Measurements from ENCODE around the gene CFAP100.

Gene CFAP100

DNA sequence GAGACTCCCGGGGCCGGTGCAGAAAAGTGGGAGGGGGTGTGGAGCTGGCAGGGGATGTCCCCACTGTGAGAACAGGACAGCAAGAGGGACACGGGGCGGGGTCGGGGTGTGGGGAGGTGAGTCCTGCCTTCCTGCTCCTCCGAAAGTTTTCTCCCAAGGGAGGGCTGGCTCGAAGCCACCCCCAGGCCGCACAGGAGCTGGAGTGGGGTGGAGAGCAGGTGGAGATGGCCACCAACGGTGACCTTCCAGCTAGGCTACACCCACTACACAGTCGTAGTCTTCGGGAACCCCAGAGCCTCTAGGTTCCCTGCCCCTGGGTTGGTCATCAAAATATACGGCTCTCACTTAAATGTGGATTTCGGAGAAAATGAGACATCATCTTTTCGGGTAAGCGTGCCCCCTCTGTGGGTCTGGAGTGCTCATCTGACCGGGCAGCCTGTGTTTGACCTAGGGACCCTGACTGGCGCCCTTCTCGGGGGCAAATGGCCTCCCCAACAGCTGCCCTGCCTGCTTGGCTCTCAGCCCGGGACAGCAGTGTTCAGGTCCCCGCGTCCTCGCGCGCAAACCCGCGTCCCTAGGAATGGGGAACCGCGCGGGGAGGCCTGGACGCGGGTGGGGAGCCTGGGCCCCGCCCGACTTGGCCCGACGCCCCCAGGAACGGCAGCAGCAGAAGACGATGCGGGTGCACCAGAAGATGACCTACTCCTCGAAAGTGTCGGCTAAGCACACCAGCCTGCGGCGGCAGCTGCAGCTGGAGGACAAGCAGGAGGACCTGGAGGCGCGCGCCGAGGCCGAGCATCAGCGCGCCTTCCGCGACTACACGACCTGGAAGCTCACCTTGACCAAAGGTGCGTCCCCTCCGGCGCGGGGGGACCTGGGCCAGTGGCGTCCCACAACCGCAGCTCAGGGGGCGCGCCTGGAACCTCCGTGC lies 21.2 kb downstream of the CFAP100 start:
- H3K4me1 ChIP-seq (ENCODE audit: low read length), result 0 out of 2 replicates have a peak, but pooled peaks cover 3% of the 10 kb centered on the region
- no peak overlapping the region for H3K27ac ChIP-seq (ENCODE audit: low read length)
- no peak overlapping the region for H3K9ac ChIP-seq (ENCODE audit: low read length)
- H3K79me2 ChIP-seq (ENCODE audit: low read length), result no peaks in the 10 kb centered on the region
- no peak for TF ChIP-seq EZH2phosphoT487 (IDR thresholded peaks at IDR 0.05; ENCODE audit: low read length)
- TF ChIP-seq, protein P1, sequence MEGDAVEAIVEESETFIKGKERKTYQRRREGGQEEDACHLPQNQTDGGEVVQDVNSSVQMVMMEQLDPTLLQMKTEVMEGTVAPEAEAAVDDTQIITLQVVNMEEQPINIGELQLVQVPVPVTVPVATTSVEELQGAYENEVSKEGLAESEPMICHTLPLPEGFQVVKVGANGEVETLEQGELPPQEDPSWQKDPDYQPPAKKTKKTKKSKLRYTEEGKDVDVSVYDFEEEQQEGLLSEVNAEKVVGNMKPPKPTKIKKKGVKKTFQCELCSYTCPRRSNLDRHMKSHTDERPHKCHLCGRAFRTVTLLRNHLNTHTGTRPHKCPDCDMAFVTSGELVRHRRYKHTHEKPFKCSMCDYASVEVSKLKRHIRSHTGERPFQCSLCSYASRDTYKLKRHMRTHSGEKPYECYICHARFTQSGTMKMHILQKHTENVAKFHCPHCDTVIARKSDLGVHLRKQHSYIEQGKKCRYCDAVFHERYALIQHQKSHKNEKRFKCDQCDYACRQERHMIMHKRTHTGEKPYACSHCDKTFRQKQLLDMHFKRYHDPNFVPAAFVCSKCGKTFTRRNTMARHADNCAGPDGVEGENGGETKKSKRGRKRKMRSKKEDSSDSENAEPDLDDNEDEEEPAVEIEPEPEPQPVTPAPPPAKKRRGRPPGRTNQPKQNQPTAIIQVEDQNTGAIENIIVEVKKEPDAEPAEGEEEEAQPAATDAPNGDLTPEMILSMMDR (IDR thresholded peaks at IDR 0.05; ENCODE audit: low read length), result no peak
- no peaks in the 10 kb centered on the region for H3K9me3 ChIP-seq (replicated peaks; ENCODE audit: insufficient read depth, low read length)
- no peak overlapping the region for H2AFZ ChIP-seq (ENCODE audit: low read length)
- no peak overlapping the region for H3K4me3 ChIP-seq (ENCODE audit: low read length)
- no peaks in the 10 kb centered on the region for H3K36me3 ChIP-seq (replicated peaks; ENCODE audit: insufficient read depth, low read length)
- no peaks in the 10 kb centered on the region for H3F3A ChIP-seq (ENCODE audit: insufficient read depth, low read length)
- no peaks in the 10 kb centered on the region for H3K9me2 ChIP-seq (replicated peaks; ENCODE audit: insufficient read depth, low read length)
- no peak overlapping the region for H3K4me2 ChIP-seq (ENCODE audit: low read depth, low read length)
- H3K27me3 ChIP-seq (replicated peaks; ENCODE audit: insufficient read depth, low read length), result no peaks in the 10 kb centered on the region
- DNase-seq, result no peak
- H4K20me1 ChIP-seq (ENCODE audit: insufficient read depth, low read length), result no peaks in the 10 kb centered on the region

DNA sequence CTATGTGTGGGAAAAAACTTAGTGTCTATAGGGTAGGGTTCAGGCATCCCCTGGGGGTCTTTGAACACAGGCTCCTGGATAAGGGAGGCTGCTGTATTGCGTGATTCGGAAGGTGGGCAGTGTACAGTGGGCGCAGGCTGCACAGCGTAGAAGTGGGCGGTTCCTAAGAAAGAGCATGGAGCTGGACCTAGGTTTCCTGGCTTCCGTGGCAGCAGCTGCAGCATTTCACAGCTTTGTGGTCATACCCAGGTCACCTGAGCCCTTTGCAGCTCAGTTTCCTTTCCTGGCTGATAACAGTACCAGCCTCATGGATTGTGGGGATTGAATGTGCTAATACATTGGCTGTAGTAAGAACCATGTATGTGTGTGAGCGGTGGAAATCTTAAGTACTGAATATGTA lies 22.2 kb downstream of the CFAP100 start:
- no peak for DNase-seq
- Histone ChIP-seq H4K20me1 (ENCODE audit: insufficient read depth, low read length) (no peaks in the 10 kb centered on the region), H3K9me2 (replicated peaks; ENCODE audit: insufficient read depth, low read length) (no peaks in the 10 kb centered on the region), H3K9ac (ENCODE audit: low read length) (no peak overlapping the region), H3K79me2 (ENCODE audit: low read length) (no peaks in the 10 kb centered on the region), H3K27ac (ENCODE audit: low read length) (no peak overlapping the region), H3K4me2 (ENCODE audit: low read depth, low read length) (no peak overlapping the region), H3K4me3 (ENCODE audit: low read length) (no peak overlapping the region), H3K9me3 (replicated peaks; ENCODE audit: insufficient read depth, low read length) (no peaks in the 10 kb centered on the region), H3K36me3 (replicated peaks; ENCODE audit: insufficient read depth, low read length) (no peaks in the 10 kb centered on the region), H3F3A (ENCODE audit: insufficient read depth, low read length) (no peaks in the 10 kb centered on the region), H3K4me1 (ENCODE audit: low read length) (0 out of 2 replicates have a peak, but pooled peaks cover 3% of the 10 kb centered on the region), H2AFZ (ENCODE audit: low read length) (no peak overlapping the region), H3K27me3 (replicated peaks; ENCODE audit: insufficient read depth, low read length) (no peaks in the 10 kb centered on the region)
- TF ChIP-seq EZH2 (optimal IDR thresholded peaks at IDR 0.05; ENCODE audit: low read depth, low read length) (no peak), EZH2phosphoT487 (IDR thresholded peaks at IDR 0.05; ENCODE audit: low read length) (no peak)
- TF ChIP-seq, protein P1 (IDR thresholded peaks at IDR 0.05; ENCODE audit: low read length), result no peak

DNA sequence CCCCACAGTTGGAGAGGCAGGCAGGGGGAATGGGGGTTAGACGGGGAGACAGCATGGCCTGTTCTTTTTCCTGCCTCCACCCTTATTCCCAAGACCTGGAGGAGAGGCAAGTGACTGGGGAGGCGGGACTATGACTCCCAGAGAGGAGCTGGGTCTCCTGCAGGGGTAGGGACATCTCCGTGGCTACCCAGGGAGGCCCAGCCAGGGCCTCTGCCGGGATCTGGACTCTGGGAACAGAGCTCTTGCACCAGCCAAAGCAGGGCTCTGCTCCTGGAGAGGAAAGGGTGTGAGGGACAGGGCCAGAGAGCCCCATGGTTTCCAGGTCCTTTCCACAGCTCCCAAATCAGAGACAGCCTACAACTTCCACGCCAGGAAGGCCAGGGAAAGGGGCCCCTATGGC lies 22.8 kb downstream of the CFAP100 start:
- no peaks in the 10 kb centered on the region for H3K27me3 ChIP-seq (replicated peaks; ENCODE audit: insufficient read depth, low read length)
- no peak for TF ChIP-seq EZH2phosphoT487 (IDR thresholded peaks at IDR 0.05; ENCODE audit: low read length)
- TF ChIP-seq, protein P1 (IDR thresholded peaks at IDR 0.05; ENCODE audit: low read length), result no peak
- no peak for TF ChIP-seq EZH2 (optimal IDR thresholded peaks at IDR 0.05; ENCODE audit: low read depth, low read length)
- H3K27ac ChIP-seq (ENCODE audit: low read length), result no peak overlapping the region
- no peak overlapping the region for H3K4me3 ChIP-seq (ENCODE audit: low read length)
- no peaks in the 10 kb centered on the region for H4K20me1 ChIP-seq (ENCODE audit: insufficient read depth, low read length)
- H3K4me2 ChIP-seq (ENCODE audit: low read depth, low read length), result no peak overlapping the region
- no peaks in the 10 kb centered on the region for H3K79me2 ChIP-seq (ENCODE audit: low read length)
- DNase-seq, result no peak
- no peaks in the 10 kb centered on the region for H3K9me3 ChIP-seq (replicated peaks; ENCODE audit: insufficient read depth, low read length)
- H3K9me2 ChIP-seq (replicated peaks; ENCODE audit: insufficient read depth, low read length), result no peaks in the 10 kb centered on the region
- H3K36me3 ChIP-seq (replicated peaks; ENCODE audit: insufficient read depth, low read length), result no peaks in the 10 kb centered on the region
- 0 out of 2 replicates have a peak, but pooled peaks cover 3% of the 10 kb centered on the region for H3K4me1 ChIP-seq (ENCODE audit: low read length)
- H2AFZ ChIP-seq (ENCODE audit: low read length), result no peak overlapping the region
- H3K9ac ChIP-seq (ENCODE audit: low read length), result no peak overlapping the region
- H3F3A ChIP-seq (ENCODE audit: insufficient read depth, low read length), result no peaks in the 10 kb centered on the region

Measured in MM.1S (cell line).